Cardiac septum (tissue), 1 donor: ENCODE results near the gene FNBP1L. TPM values are rescaled to one million over a fixed set of nuclear protein-coding genes. Genes with fewer than 3 reads are reported as not detected.
"Not testable (repeated sequence)": the region's sequence is repeated elsewhere in the genome, so short reads cannot be mapped to it uniquely, and the experiment has no call there.

ENCODE experiments used
- DNase-seq: peaks from one replicate; pipeline ENCODE4 v3.0.0-alpha.2; 2020; ENCODE audit warnings: low spot score
- intact Hi-C: fragments of 100-400 bp; cut with DNase I; formaldehyde crosslinking; loops from one replicate; pipeline ENCODE4 v1.14.0; 2022
- total RNA-seq: library from RNA; stranded (reverse); fragmentation: NEBNext Ultra II Directional; extraction: Animal tissue kit (Norgen Biotek cat#: 25700); gene quantifications from one replicate; pipeline ENCODE4 v1.2.1, GENCODE V29; 2021
- donor health status: DM: no; HTN: no; CAD: no.

The FNBP1L gene
- total RNA-seq, 1 donor from 2014 or later: 13.5 TPM

DNA sequence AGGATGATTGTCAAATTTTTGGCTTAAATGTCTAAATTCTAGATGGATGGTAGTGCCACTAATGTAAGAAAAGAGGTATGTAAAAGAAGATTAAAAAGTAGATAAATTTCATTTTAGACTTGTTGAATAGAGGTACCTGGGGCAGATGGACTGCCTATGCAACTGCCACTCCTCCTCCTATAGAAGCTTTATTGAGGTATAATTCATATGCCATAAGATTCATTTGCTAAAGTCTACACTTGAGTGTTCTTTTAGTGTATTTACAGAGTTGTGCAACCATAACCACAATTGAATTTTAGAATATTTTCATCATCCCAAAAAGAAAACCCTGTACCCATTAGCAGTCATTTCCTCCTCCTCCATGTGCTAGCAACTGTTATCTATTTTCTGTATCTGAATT lies 70.6 kb downstream of the FNBP1L start:
- intact Hi-C loops: no loop called here
- DNase-seq: no peak

DNA sequence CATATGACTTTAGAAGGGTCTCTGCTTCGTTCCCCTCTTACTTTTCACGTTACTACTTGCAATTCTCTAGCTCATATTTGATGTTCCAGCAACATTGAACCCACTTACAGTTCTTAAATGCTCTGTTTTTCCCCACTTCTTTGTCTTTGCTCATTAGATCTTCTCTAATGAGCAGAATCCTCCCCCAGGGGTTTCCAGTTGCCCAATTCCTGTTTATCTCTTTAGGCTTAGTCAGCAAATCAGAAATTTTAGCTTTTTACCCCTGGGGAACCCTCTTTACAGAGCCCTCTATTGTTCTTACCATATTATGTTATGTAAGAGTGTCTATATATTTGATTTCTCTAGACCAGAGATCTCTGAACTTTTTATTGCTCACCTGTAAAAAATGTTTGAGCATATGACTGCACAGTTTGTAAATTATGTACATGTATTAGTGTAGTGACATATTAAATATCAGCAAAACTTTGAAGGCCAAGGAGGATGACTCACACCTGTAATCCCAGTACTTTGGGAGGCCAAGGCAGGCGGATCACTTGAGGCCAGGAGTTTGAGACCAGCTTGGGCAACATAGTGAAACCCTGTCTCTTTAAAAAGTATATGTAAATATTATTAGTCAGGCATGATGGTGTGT lies 71.4 kb downstream of the FNBP1L start:
- intact Hi-C loops: no loop called here
- no peak for DNase-seq

DNA sequence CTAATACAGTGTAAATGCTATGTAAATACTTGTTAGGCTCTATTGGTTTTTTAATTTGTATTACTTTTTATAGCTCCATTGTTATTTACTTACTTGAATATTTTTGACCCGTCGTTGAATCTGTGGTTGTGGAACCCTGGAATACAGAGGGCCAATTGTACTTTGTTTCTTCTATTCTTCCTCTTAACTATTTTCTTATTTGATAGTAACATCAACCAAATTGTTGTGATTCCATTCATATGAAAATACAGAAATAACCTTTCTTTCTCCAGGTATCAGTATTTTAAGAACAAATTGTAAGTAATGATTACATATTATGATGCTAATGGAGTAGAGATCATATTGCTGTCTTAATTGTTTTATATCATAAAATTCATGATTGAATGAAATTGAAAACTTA lies 73.7 kb downstream of the FNBP1L start:
- DNase-seq: no peak
- intact Hi-C loops: no loop called here

DNA sequence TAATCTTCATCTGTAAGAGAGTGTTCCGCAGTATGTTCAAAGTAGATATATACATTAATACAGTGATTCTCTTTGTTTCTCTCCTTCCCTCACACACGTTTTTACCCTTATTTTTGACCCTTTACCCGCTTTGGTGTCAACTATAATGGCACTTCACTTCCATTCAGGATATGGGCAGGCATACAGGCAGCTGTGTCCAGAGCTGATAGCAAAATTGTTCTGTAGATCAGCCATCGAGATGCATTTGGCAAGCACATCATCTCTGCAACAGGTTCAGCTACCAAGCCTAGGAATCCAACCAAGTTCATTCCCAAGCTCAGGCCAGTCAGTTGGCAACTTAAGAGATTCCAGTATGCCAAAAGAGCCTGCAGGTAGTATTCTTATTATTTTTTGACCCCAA lies 74.8 kb downstream of the FNBP1L start:
- intact Hi-C loops: no loop called here
- DNase-seq: no peak

DNA sequence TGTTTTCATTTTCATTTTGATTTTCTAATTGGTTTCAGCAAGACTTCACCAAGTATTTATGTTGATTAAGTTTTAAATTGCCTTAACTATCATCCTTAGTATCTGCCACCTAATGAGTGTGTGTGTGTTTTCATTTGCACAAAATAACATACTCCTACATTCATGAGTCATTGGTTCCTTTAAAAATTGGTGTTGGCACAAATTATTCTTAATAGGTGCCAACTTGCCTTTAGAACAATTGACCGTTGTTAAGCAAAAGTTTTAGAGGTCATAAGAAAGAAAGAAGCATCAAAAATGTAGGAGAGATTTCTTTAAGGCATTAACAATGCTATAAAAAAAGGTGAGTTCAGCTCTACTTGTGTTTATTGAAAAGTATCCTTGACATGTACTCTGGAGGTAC lies 77.5 kb downstream of the FNBP1L start:
- DNase-seq: no peak
- intact Hi-C loops: no loop called here

DNA sequence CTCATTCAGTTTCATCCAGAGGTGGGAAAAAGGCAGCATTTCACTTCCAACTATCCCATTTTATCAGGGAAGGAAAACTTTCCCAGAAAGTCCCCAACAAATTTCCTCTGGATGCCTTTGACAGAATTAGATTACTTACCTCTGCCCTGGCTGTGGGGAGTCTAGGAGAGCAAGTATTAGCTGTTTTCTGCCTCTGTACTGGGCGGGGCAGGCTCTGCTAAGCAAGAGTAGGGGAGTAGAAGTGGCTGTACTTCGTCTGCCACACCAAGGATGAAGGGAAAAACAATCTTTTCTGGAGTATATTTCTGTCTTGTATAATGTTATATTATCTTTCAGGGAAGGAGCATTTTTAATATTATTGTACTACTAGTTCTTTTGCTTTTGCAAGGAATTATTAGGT lies 78.5 kb downstream of the FNBP1L start:
- intact Hi-C loops: no loop called here
- no peak for DNase-seq

DNA sequence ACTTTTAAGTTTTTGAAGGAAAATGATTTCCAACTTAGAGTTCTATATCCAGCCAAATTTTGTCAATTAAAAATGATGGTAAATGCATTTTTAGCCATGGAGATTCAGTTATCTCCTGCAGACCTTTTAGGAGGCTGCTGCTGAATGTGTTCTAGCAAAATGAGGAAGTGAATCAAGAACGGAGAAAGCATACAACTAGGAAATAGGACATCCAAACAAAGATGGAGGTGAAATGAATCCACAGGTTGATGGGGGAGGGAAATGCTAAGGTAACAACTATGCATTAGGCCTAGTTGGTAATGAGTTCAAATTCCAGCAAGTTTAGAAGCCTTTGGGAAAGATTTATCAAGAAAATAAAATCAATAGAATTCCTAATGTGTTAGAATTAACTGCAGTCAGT lies 80.5 kb downstream of the FNBP1L start:
- no peak for DNase-seq
- intact Hi-C loops: no loop called here

DNA sequence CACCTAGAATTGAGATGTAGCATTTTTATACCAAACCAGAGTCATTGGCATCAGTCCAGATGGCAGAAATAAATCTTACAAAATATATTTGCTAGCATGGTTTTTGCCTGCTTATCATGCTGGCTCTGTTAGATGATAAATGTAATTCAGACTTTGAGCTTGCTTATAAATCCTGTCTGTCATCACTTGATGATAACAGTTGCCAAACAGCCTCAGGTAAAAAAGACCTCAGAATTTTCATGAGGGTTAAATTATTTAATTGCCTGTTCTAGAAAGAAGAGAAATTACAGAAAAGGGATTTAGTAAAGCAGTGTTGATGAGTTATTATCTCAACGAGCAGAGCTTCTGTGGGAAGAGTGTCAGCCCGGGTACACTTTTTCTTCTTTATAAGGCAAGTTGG lies 83.3 kb downstream of the FNBP1L start:
- intact Hi-C loops: no loop called here
- no peak for DNase-seq

DNA sequence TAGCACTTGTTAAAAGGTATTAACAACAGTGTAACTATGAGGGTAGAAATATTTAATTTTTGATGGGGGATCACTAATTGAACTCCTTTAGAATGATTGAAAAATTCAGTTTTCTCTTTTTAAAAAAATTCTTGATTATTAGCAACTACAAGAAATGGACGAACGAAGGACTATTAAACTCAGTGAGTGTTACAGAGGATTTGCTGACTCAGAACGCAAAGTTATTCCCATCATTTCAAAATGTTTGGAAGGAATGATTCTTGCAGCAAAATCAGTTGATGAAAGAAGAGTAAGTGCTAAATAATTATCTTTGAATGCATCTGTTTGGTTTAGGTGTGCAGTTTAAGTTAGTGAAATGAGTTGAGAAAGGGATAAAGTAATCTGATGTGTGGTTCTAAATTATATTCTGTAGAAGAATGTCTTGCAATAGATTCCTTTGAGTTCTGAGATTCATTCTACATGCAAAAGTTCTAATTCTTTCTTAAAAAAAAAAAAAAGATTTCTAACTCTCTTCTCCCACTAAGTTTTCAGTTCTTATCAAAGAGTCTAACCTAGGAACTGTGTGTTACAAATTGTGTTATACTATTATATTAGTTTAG lies 85.0 kb downstream of the FNBP1L start:
- intact Hi-C loops: no loop called here
- DNase-seq: no peak

DNA sequence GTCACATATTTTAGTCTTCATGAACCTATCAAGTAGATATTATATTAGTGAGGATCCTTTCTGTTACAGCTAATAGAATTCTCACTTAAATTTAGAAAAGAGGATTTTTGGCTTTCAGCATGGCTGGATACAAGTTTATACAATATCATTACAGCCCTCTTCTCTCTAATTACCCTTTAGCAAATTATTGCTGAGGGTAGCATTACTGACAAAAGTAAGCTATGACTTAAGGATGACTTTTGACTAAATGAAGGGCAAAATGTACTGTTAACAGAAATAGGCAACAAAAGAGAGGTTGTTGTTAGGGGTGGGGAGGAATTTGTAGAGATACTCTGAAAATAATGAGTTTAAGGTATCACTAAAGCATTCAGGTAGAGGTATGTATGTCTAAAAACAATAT lies 85.8 kb downstream of the FNBP1L start:
- no peak for DNase-seq
- intact Hi-C loops: no loop called here

DNA sequence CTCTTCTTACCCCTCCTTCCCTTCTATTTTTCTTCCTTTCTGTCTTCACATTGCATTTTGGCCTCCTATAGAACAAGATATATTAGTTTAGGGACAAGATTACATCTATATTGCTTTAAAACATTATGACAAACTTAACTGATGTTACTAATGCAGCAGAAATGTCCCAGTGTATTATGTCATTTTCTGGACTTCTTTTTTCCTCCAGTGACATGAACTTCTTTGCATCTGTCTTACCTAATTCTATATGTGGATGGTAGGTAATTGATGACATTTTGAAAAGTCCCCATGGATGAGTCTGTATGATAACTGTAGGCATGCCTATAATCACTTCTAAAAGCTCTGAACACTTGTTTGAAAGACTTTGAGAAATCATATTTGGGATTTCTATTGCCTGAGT lies 89.5 kb downstream of the FNBP1L start:
- no peak for DNase-seq
- intact Hi-C loops: no loop called here

DNA sequence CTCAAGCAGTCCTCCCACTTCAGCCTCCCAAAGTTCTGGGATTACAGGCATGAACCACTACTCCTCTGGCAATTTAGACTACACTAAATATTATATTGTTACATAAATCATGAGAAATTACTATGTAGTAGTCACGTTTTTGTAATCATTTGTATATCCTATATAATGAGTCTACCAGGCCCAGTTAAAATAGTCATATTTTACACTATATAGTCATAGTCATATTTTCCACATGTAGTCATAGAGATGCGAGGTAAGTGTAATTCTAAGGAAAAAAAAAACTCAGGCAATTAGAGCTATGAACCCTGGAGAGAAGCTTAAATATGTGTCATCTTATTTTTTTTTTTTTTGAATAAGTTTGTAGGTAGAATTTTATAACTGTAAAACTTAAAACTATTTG lies 90.0 kb downstream of the FNBP1L start:
- intact Hi-C loops: no loop called here
- DNase-seq: no peak

DNA sequence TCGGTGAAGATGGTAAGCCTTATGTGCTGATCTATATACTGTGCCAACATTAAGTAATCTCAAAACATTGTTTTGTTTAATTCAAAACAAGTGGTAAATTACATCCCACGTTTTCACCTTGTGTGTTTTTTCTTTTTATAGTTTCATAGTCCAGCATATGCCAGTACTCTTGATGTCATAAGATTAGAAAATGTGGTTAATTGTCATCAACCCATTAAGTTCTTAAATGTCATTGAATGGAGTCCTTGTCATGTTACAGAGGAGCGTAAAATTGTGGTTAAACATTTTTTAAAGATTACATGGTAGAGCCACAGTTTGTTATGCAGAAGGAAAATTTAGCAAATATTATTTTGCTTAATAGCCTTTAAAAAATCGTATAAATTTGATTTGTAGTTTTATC lies 93.1 kb downstream of the FNBP1L start:
- intact Hi-C loops: no loop called here
- no peak for DNase-seq

DNA sequence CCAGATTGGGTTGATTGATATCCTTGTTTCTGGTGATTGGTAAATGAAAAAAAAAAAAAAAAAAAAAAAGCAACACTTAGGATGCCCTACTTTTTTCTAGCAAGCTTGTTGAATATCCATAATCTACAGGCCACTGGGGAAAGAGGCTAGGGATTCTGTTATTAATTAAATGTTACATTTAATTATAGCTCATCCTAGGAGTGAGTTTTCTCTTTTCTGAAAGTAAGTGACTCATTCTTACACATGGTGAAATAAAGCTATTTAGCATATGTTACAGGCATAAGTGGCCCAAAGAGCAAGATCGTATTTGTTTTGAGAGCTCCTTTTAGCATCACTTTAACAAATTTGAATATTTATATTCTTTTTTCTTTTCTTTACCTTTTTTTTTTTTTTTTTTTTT lies 94.5 kb downstream of the FNBP1L start:
- DNase-seq: no peak
- intact Hi-C loops: no loop called here

DNA sequence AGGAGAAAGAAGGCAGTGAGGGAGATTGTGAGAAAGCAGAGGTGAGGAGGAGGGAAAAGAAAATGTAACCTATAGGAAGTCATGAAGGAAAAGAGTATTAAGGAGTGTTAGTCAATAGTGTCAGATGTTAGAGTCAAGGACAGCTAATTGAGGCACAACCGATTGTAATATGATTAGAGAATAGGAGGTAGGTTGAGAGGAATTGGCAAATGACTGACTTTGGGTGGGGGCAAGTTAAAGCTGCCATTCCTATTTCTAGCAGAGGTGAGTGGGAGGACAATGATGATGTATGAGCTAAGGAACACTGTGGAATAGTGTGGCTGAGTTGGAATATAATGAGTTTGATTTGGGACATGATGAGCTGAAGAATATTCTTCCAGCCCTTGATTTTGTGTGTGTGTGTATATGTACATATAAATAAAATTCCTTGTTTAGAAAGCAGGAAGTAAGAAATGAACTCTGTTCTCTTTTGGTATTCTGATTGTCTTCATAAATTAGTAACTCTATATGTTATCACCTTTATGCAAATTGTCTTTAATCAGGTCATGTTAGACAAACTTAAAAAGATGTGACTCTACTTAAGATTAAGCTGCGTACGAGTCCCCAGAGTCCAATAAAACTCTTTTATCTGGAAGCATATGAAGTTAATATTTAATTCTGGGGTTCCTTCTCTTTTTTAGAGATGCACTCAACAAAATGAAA lies 98.4 kb downstream of the FNBP1L start:
- DNase-seq: no peak
- intact Hi-C loops: no loop called here

DNA sequence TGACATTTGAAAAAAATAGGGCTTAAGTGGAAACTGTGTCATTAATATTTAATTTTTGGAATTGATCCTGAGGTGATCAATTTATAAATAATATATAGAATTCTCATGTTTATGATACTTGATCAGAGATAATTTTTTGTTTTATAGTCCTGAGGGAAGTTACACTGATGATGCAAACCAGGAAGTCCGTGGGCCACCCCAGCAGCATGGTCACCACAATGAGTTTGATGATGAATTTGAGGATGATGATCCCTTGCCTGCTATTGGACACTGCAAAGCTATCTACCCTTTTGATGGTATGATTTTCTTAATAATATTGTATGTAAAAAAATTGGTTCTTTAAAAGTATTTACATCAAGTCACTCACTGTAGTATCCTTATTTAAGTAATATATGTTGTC lies 101.2 kb downstream of the FNBP1L start:
- intact Hi-C loops: no loop called here
- no peak for DNase-seq

DNA sequence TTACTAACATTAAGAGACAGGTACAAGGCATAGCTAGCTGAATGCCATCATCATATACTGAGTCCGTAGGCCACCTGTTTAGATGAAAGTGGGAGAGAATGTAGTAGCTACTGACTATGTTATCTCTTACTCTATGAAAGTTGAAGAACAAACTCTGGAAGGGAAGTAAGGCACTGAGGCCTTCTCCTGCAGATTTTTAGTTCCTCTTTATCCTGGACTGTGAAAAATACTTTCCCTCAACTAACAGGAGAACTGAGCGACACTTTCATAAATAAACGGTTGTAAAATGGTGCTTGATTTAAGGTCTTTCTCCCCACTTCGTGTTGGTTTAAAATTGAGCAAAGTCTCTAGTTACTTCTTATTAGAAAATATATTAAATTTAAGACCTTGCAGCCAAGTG lies 101.9 kb downstream of the FNBP1L start:
- no peak for DNase-seq
- intact Hi-C loops: loop anchor here (5.0 kb wide), 1 partner anchor 103 kb away; the partner anchor contains the start of gene FNBP1L

DNA sequence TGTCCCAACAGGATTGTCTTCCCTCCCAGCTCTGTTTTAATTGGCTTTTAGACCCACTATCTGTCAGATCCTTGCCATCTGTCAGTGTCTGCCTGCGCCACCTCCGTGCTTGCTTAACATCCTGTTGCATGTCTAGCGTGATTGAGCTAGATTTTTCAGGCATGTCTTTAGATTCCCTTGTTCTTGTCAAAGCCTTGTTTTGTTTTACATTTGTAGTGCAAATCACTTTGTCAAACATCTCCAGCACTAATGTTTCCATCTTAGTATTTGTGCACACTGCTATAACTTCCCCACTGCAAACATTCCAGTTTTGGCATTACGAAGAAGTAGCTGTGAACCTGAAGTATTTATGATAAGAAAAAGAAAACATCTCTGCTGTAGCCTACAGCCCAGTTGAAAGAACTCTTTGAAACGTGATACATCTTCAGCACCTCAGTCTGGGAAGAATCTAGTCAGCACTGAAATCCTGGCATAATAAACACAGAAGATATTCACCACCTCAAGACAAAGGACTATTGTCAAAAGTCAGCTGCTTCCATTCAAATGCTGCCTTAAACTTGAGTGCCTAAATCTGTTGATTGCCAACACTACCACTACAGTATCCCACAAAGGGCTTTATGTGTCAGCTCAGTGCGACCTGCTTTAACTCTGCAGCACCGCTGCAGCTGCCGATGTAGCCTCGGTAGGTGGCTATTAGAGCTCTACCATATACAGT lies 105.0 kb downstream of the FNBP1L start:
- intact Hi-C loops: loop anchor here (5.0 kb wide), 1 partner anchor 106 kb away; the partner anchor contains the start of gene FNBP1L
- no peak for DNase-seq

DNA sequence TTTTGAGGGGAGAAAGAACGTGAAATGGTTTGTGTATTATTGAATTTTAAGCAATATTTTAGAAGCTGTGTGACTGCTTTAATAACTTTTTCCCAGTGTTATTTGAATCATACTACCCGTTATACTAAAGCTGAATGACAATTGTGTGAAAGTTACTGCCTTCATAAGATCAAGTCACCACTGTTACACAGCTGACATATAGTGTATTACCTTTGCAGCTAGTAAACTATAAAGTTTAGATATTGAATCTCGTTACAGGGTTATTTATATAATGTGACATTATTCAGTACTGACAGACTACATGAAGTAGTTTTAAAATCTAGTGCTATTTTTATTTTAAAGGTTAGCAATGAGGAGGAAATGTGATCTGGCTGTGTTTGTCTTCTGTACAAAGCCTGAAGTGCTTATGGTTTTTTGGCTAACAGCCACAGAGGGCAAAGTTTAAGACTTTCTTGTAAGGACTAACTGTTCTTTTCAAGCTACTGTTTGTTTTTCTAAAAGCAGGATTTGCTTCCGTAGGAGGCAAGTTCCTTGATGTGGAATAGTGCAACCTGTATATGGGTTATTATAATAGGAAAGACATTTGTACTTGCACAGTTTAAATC lies 106.1 kb downstream of the FNBP1L start:
- intact Hi-C loops: loop anchor here (5.0 kb wide), 1 partner anchor 107 kb away; the partner anchor contains the start of gene FNBP1L
- DNase-seq: not testable (repeated sequence)
